ENCODE data around the gene NAV3. TPM values are rescaled to one million over a fixed set of nuclear protein-coding genes. Genes with fewer than 3 reads are reported as not detected.

The NAV3 gene
- total RNA-seq, 1 experiment from 2014 or later, result 2.5 TPM

GRCh38 chr12:78185109-78185508 is 354.4 kb downstream of the NAV3 start:
- Histone ChIP-seq H3K4me1 (ENCODE audit: control insufficient read depth, insufficient read depth, low read length) (no peaks in the 10 kb centered on the region), H3K9me3 (ENCODE audit: control insufficient read depth, insufficient read depth, low read depth, low read length) (no peaks in the 10 kb centered on the region; the same call in 1 of the 2 replicates), H3K27ac (ENCODE audit: low read length) (no peak overlapping the region), H3K36me3 (ENCODE audit: control insufficient read depth, insufficient read depth, low read length) (no peaks in the 10 kb centered on the region), H3K4me3 (ENCODE audit: low read depth in 2 of 2, low read length in 2 of 2) (no peak overlapping the region), H3K27me3 (ENCODE audit: control insufficient read depth, insufficient read depth, low read length) (no peaks in the 10 kb centered on the region)
- ChIA-PET POLR2A (no interaction called here), CTCF (no interaction called here)
- BruUV-seq (replicated peaks), result no TSS peak
- TF ChIP-seq POLR2AphosphoS5 (IDR thresholded peaks at IDR 0.05; ENCODE audit: low read depth, low read length) (no peak), SIN3A (IDR thresholded peaks at IDR 0.05; ENCODE audit: borderline replicate concordance, insufficient read depth, low read depth, low read length) (no peak), CTCF (IDR thresholded peaks at IDR 0.05) (no peak), TCF7L2 (IDR thresholded peaks at IDR 0.05; ENCODE audit: low read depth, low read length) (no peak), REST (IDR thresholded peaks at IDR 0.05; ENCODE audit: insufficient read depth in 1 of 2, low read depth in 2 of 2, low read length in 1 of 2) (no peak)
- no peak for DNase-seq (ENCODE audit: low read depth, low spot score)
- intact Hi-C loops (cut with micrococcal nuclease; ENCODE audit: unreplicated experiment) (loop anchor here (10.0 kb wide), 1 partner anchor 400 kb away; no protein-coding TSS in a partner anchor), in situ Hi-C loops (cut with HindIII; ENCODE audit: low pct_unique_long_range_greater_than_20kb, low sequenced_read_pairs) (no loop called here)
- no peak for ATAC-seq

DNA sequence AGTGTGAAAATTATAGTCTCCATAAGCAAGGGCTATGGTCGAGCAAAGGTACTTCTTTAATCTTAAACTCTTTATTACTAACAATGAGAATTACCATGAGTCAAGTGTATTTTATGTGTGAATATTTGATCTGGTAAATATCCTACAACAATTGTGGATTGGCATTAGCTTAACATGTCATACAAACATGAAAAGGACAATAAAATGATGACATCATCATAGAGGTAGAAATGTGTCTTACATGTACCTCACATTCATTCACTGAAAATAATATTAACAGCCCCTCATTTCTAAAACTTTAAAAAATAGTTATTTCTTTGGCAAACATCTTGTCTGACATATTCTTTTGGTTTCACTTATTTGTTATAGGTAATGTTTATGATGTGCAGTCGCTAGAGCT is 355.0 kb downstream of the NAV3 start:
- Histone ChIP-seq H3K27ac (ENCODE audit: low read length) (no peak overlapping the region), H3K36me3 (ENCODE audit: control insufficient read depth, insufficient read depth, low read length) (no peaks in the 10 kb centered on the region), H3K4me3 (ENCODE audit: low read depth in 2 of 2, low read length in 2 of 2) (no peak overlapping the region), H3K27me3 (ENCODE audit: control insufficient read depth, insufficient read depth, low read length) (no peaks in the 10 kb centered on the region), H3K4me1 (ENCODE audit: control insufficient read depth, insufficient read depth, low read length) (no peaks in the 10 kb centered on the region), H3K9me3 (ENCODE audit: control insufficient read depth, insufficient read depth, low read depth, low read length) (no peaks in the 10 kb centered on the region; the same call in 1 of the 2 replicates)
- ATAC-seq (no peak), DNase-seq (ENCODE audit: low read depth, low spot score) (no peak)
- POLR2A ChIA-PET, result no interaction called here
- no TSS peak for BruUV-seq (replicated peaks)
- CTCF ChIA-PET, result no interaction called here
- TF ChIP-seq REST (IDR thresholded peaks at IDR 0.05; ENCODE audit: insufficient read depth in 1 of 2, low read depth in 2 of 2, low read length in 1 of 2) (no peak), TCF7L2 (IDR thresholded peaks at IDR 0.05; ENCODE audit: low read depth, low read length) (no peak), SIN3A (IDR thresholded peaks at IDR 0.05; ENCODE audit: borderline replicate concordance, insufficient read depth, low read depth, low read length) (no peak), CTCF (IDR thresholded peaks at IDR 0.05) (no peak), POLR2AphosphoS5 (IDR thresholded peaks at IDR 0.05; ENCODE audit: low read depth, low read length) (no peak)
- in situ Hi-C loops (cut with HindIII; ENCODE audit: low pct_unique_long_range_greater_than_20kb, low sequenced_read_pairs) (no loop called here), intact Hi-C loops (cut with micrococcal nuclease; ENCODE audit: unreplicated experiment) (loop anchor here (10.0 kb wide), 1 partner anchor 399 kb away; no protein-coding TSS in a partner anchor)
